UCSD-AML1 (cell line): Measurements from ENCODE around the gene SENP1.

Source experiments
- DNase-seq: peaks from one replicate; lab custom pipeline; 2025; ENCODE audit not compliant: unreplicated experiment; lab: John Stamatoyannopoulos, UW

The SENP1 gene

GRCh38 chr12:48068457-48068856 lies 37.4 kb downstream of the SENP1 start:
- no peak for DNase-seq

GRCh38 chr12:48067250-48067938 lies 38.5 kb downstream of the SENP1 start:
- no peak for DNase-seq

- DNase-seq, result no peak
Measured at GRCh38 chr12:48065041-48065440, 40.8 kb downstream of the SENP1 start.

- DNase-seq, result no peak
Measured at GRCh38 chr12:48063530-48063929, 42.3 kb downstream of the SENP1 start.

- no peak for DNase-seq
Measured at GRCh38 chr12:48061938-48062719, 43.8 kb downstream of the SENP1 start.

GRCh38 chr12:48060474-48060873 lies 45.4 kb downstream of the SENP1 start:
- no peak for DNase-seq

- no peak for DNase-seq
Measured at GRCh38 chr12:48058771-48059170, 47.1 kb downstream of the SENP1 start.

- DNase-seq, result no peak
Measured at GRCh38 chr12:48054955-48055821, 50.7 kb downstream of the SENP1 start.

GRCh38 chr12:48053883-48054282 lies 52.0 kb downstream of the SENP1 start:
- no peak for DNase-seq

GRCh38 chr12:48053122-48053521 lies 52.8 kb downstream of the SENP1 start:
- DNase-seq, result no peak

GRCh38 chr12:48051681-48052080 lies 54.2 kb downstream of the SENP1 start:
- no peak for DNase-seq

GRCh38 chr12:48050174-48050573 lies 55.7 kb downstream of the SENP1 start:
- no peak for DNase-seq

- DNase-seq, result no peak
Measured at GRCh38 chr12:48045965-48046518, 59.8 kb downstream of the SENP1 start.

- DNase-seq, result no peak
Measured at GRCh38 chr12:48045061-48045846, 60.6 kb downstream of the SENP1 start.

GRCh38 chr12:48044396-48044795 lies 61.5 kb downstream of the SENP1 start:
- DNase-seq, result no peak

- DNase-seq, result no peak
Measured at GRCh38 chr12:48043771-48044170, 62.1 kb downstream of the SENP1 start.

- no peak for DNase-seq
Measured at GRCh38 chr12:48041591-48042423, 64.1 kb downstream of the SENP1 start.

GRCh38 chr12:48040354-48040753 lies 65.5 kb downstream of the SENP1 start:
- no peak for DNase-seq

GRCh38 chr12:48039151-48039550 lies 66.7 kb downstream of the SENP1 start:
- no peak for DNase-seq

GRCh38 chr12:48038085-48038484 lies 67.8 kb downstream of the SENP1 start:
- DNase-seq, result no peak
